H9 (cell line): Measurements from ENCODE around the gene SLC35E3. TPM values are rescaled to one million over a fixed set of nuclear protein-coding genes. Genes with fewer than 3 reads are reported as not detected.

Source experiments
- DNase-seq: peaks from one replicate; pipeline ENCODE4 v3.0.0-alpha.2; 2017
- H2AFZ ChIP-seq: one replicate; pipeline ENCODE4 v1.6.1; 2013; ENCODE audit warnings: mild to moderate bottlenecking, low read length, control low read depth, moderate library complexity
- H2AK5ac ChIP-seq: 2 replicates; pipeline ENCODE4 v1.6.1; 2013; ENCODE audit warnings: low read length, control low read depth, mixed read lengths; ENCODE audit not compliant: insufficient read length
- H2BK120ac ChIP-seq: one replicate; pipeline ENCODE4 v1.6.1; 2013; ENCODE audit warnings: low read depth, mild to moderate bottlenecking, low read length, control low read depth, inconsistent platforms; ENCODE audit not compliant: poor library complexity, severe bottlenecking
- H2BK12ac ChIP-seq: 2 replicates; pipeline ENCODE4 v1.6.1; 2013; ENCODE audit warnings: low read length, control low read depth, mixed read lengths, low read depth; ENCODE audit not compliant: insufficient read length
- H2BK15ac ChIP-seq: 2 replicates; pipeline ENCODE4 v1.6.1; 2013; ENCODE audit warnings: low read depth, low read length, control low read depth
- H2BK20ac ChIP-seq: one replicate; pipeline ENCODE4 v1.6.1; 2013; ENCODE audit warnings: low read depth, mild to moderate bottlenecking, low read length, control low read depth, inconsistent platforms; ENCODE audit not compliant: poor library complexity, severe bottlenecking
- H2BK5ac ChIP-seq: 2 replicates; pipeline ENCODE4 v1.6.1; 2013; ENCODE audit warnings: low read length, control low read depth, mixed read lengths; ENCODE audit not compliant: insufficient read length
- H3K14ac ChIP-seq: 2 replicates; pipeline ENCODE4 v1.6.1; 2013; ENCODE audit warnings: low read length, control low read depth; ENCODE audit not compliant: insufficient read depth
- H3K18ac ChIP-seq: 2 replicates; pipeline ENCODE4 v1.6.1; 2013; ENCODE audit warnings: low read depth, mild to moderate bottlenecking, mixed read lengths, low read length, control low read depth; ENCODE audit not compliant: insufficient read length
- H3K23ac ChIP-seq: 2 replicates; pipeline ENCODE4 v1.6.1; 2013; ENCODE audit warnings: low read length, control low read depth, mixed read lengths, low read depth; ENCODE audit not compliant: insufficient read length
- H3K23me2 ChIP-seq: 2 replicates; pipeline ENCODE4 v1.6.1; 2013; ENCODE audit warnings: low read depth, mild to moderate bottlenecking, mixed read lengths, low read length, control low read depth; ENCODE audit not compliant: insufficient read length, poor library complexity, severe bottlenecking
- H3K27ac ChIP-seq: 2 replicates; pipeline ENCODE4 v1.5.1; 2013; ENCODE audit warnings: low read length, control low read depth, mixed read lengths, low read depth; ENCODE audit not compliant: insufficient read length
- H3K27me3 ChIP-seq: 2 replicates; pipeline ENCODE4 v1.6.1; 2013; ENCODE audit warnings: low read length, control low read depth, inconsistent platforms; ENCODE audit not compliant: insufficient read depth
- H3K4ac ChIP-seq: 2 replicates; pipeline ENCODE4 v1.6.1; 2013; ENCODE audit warnings: low read depth, mild to moderate bottlenecking, control low read depth, inconsistent platforms, low read length, moderate library complexity
- H3K4me1 ChIP-seq: 2 replicates; pipeline ENCODE4 v1.6.1; 2013; ENCODE audit warnings: low read length, control low read depth, inconsistent platforms; ENCODE audit not compliant: insufficient read depth
- H3K4me2 ChIP-seq: 2 replicates; pipeline ENCODE4 v1.6.1; 2013; ENCODE audit warnings: low read length, control low read depth, mixed read lengths; ENCODE audit not compliant: insufficient read length, insufficient read depth
- H3K56ac ChIP-seq: 2 replicates; pipeline ENCODE4 v1.6.1; 2013; ENCODE audit warnings: low read depth, mild to moderate bottlenecking, mixed read lengths, low read length, control low read depth; ENCODE audit not compliant: insufficient read length
- H3K79me1 ChIP-seq: 2 replicates; pipeline ENCODE4 v1.6.1; 2013; ENCODE audit warnings: low read depth, mild to moderate bottlenecking, moderate library complexity, low read length, control low read depth, inconsistent platforms; ENCODE audit not compliant: insufficient read depth, poor library complexity, severe bottlenecking
- H3K79me2 ChIP-seq: 2 replicates; pipeline ENCODE4 v1.6.1; 2013; ENCODE audit warnings: low read length, control low read depth, inconsistent platforms; ENCODE audit not compliant: insufficient read depth
- H3K9ac ChIP-seq: 2 replicates; pipeline ENCODE4 v1.6.1; 2013; ENCODE audit warnings: low read length, control low read depth, mixed read lengths; ENCODE audit not compliant: insufficient read length; ENCODE audit errors: extremely low read depth
- H3K9me3 ChIP-seq: one replicate; pipeline ENCODE4 v1.6.1; 2013; ENCODE audit warnings: low read depth, low read length, inconsistent platforms; ENCODE audit not compliant: control insufficient read depth
- H3T11ph ChIP-seq: one replicate; pipeline ENCODE4 v1.6.1; 2013; ENCODE audit warnings: mild to moderate bottlenecking, low read length, control low read depth, inconsistent platforms
- H4K20me1 ChIP-seq: one replicate; pipeline ENCODE4 v1.6.1; 2013; ENCODE audit not compliant: control insufficient read depth, insufficient read length, insufficient read depth
- H4K5ac ChIP-seq: 2 replicates; pipeline ENCODE4 v1.6.1; 2013; ENCODE audit warnings: low read depth, mild to moderate bottlenecking, mixed read lengths, low read length, control low read depth; ENCODE audit not compliant: insufficient read length
- H4K8ac ChIP-seq: replicated peaks from 2 replicates; pipeline ENCODE4 v1.6.1; 2013; ENCODE audit warnings: low read length, control low read depth, mixed read lengths, low read depth; ENCODE audit not compliant: insufficient read length
- H4K91ac ChIP-seq: 2 replicates; pipeline ENCODE4 v1.6.1; 2013; ENCODE audit warnings: low read depth, mild to moderate bottlenecking, moderate library complexity, mixed read lengths, low read length, control low read depth; ENCODE audit not compliant: insufficient read length
- H3K27ac Mint-ChIP-seq, 3 experiments: 2 replicates in 2 of 3; 3 replicates in 1 of 3; pipeline ENCODE4 v1.8.0; 2020 to 2021; ENCODE audit warnings: mixed read lengths in 3 of 3, mild to moderate bottlenecking in 1 of 3, moderate library complexity in 1 of 3
- H3K27me3 Mint-ChIP-seq: 2 replicates; pipeline ENCODE4 v1.8.0; 2021; ENCODE audit warnings: low read depth, mild to moderate bottlenecking, moderate library complexity, mixed read lengths
- H3K36me3 Mint-ChIP-seq, 3 experiments: 2 replicates in 2 of 3; 3 replicates in 1 of 3; pipeline ENCODE4 v1.8.0; 2020 to 2021; ENCODE audit warnings: low read depth in 3 of 3, mixed read lengths in 3 of 3; ENCODE audit not compliant: insufficient read depth in 1 of 3
- H3K4me1 Mint-ChIP-seq, 2 experiments: 2 replicates each; pipeline ENCODE4 v1.8.0; 2020; ENCODE audit warnings: mixed read lengths in 2 of 2
- H3K4me3 Mint-ChIP-seq, 2 experiments: 2 replicates in 1 of 2; 3 replicates in 1 of 2; pipeline ENCODE4 v1.8.0; 2020 to 2021; ENCODE audit warnings: mild to moderate bottlenecking in 2 of 2, mixed read lengths in 2 of 2, moderate library complexity in 1 of 2
- H3K9me3 Mint-ChIP-seq, 2 experiments: 2 replicates in 1 of 2; 3 replicates in 1 of 2; pipeline ENCODE4 v1.8.0; 2020; ENCODE audit warnings: mild to moderate bottlenecking in 2 of 2, mixed read lengths in 2 of 2, moderate library complexity in 1 of 2
- WGBS: extraction: QIAGEN DNeasy Blood & Tissue Kit; methylation state at CpG from one replicate; pipeline ENCODE4 v1.1.7; 2013; ENCODE audit warnings: missing lambda C conversion rate, low lambda C conversion rate, mixed read lengths; ENCODE audit not compliant: insufficient read length; ENCODE audit errors: extremely low coverage; 5-methylcytosine and 5-hydroxymethylcytosine counted together
- total RNA-seq: library from RNA; stranded (reverse); gene quantifications from 2 replicates; pipeline ENCODE4 v1.2.1, GENCODE V29; 2021
- TF ChIP-seq, protein P1 (sequence below): fragments of 200-600 bp; sonication (generic); conservative IDR thresholded peaks from 3 replicates; pipeline ENCODE4 v1.8.0; 2021; ENCODE audit warnings: antibody characterized with exemption, mild to moderate bottlenecking

SLC35E3 gene
- total RNA-seq, 1 experiment from 2014 or later, result 17.9 TPM

- Histone ChIP-seq H3T11ph (no peak overlapping the region), H3K4me2 (no peak overlapping the region), H3K27me3 (no peaks in the 10 kb centered on the region), H3K23ac (no peak overlapping the region), H2BK20ac (no peak overlapping the region), H4K91ac (no peak overlapping the region), H3K18ac (no peak overlapping the region), H4K5ac (no peak overlapping the region), H3K56ac (no peak overlapping the region), H2BK5ac (no peak overlapping the region), H3K4ac (no peak overlapping the region), H2AFZ (no peak overlapping the region), H4K8ac (no peak overlapping the region), H3K23me2 (no peaks in the 10 kb centered on the region), H3K79me2 (no peaks in the 10 kb centered on the region), H2AK5ac (no peak overlapping the region), H2BK15ac (no peak overlapping the region), H4K20me1 (no peaks in the 10 kb centered on the region), H3K4me1 (no peaks in the 10 kb centered on the region), H3K14ac (no peak overlapping the region), H3K79me1 (no peaks in the 10 kb centered on the region), H2BK120ac (no peak overlapping the region), H2BK12ac (no peak overlapping the region), H3K9ac (no peak overlapping the region), H3K27ac (no peak overlapping the region), H3K9me3 (no peaks in the 10 kb centered on the region)
- H3K27ac Mint-ChIP-seq, result no peak overlapping the region
- TF ChIP-seq, protein P1, sequence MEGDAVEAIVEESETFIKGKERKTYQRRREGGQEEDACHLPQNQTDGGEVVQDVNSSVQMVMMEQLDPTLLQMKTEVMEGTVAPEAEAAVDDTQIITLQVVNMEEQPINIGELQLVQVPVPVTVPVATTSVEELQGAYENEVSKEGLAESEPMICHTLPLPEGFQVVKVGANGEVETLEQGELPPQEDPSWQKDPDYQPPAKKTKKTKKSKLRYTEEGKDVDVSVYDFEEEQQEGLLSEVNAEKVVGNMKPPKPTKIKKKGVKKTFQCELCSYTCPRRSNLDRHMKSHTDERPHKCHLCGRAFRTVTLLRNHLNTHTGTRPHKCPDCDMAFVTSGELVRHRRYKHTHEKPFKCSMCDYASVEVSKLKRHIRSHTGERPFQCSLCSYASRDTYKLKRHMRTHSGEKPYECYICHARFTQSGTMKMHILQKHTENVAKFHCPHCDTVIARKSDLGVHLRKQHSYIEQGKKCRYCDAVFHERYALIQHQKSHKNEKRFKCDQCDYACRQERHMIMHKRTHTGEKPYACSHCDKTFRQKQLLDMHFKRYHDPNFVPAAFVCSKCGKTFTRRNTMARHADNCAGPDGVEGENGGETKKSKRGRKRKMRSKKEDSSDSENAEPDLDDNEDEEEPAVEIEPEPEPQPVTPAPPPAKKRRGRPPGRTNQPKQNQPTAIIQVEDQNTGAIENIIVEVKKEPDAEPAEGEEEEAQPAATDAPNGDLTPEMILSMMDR, result no peak
- H3K4me3 Mint-ChIP-seq, result no peak overlapping the region
- H3K36me3 Mint-ChIP-seq, result peaks cover 21 to 70% (median 63%) of the 10 kb centered on the region in 3 experiments; a peak in 6 of 7 replicates
- no CpG with 5 or more reads among the region's 4 CpGs for WGBS
- H3K27me3 Mint-ChIP-seq, result no peaks in the 10 kb centered on the region
- H3K9me3 Mint-ChIP-seq, result no peaks in the 10 kb centered on the region
- no peaks in the 10 kb centered on the region for H3K4me1 Mint-ChIP-seq
- no peak for DNase-seq
Observed at GRCh38 chr12:68755536-68756243, 9.7 kb downstream of the SLC35E3 start.
